ENCODE results near the gene BAG1.

BAG1 gene

DNA sequence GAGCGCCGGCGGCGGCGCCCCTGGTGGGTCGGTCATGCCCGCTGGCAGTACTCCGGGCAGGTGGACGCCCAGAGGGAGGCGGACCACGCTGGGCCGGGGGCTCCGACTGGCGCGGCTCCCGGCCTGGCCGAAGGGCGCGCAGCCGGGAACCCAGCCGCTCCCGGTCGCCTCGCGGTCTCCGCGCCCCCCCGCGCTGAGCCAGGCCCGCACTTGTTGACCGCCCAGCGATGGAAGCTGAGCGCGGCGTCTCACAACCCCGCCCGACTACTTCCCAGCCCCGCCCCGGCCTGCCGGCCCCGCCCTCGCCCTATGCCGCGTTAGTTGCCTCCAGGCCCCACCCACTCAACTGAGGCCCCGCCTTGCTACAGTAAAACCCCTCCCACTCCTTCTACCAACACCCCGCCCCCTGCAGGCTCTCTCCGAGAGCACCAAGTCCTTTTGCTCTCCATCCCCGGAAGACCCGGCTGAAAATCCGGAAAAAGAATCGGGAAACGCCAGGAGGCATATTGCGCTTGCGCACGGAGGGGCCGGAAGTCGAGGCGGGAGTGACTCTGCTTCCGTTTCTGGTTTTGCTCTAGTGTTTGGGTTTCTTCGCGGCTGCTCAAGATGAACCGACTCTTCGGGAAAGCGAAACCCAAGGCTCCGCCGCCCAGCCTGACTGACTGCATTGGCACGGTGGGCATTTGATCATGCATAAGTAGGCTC, at the start of gene BAG1, which contains the start of gene CHMP5:
Gene BAG1 (minus strand): TSS at position 236 of the 705 bp plus-strand sequence.
Gene CHMP5 (plus strand): TSS at position 577 of the 705 bp plus-strand sequence. CDS start 30 bp downstream, at position 607.
- in situ Hi-C loops (cut with HindIII; ENCODE audit: low sequenced_read_pairs) = no loop called here

DNA sequence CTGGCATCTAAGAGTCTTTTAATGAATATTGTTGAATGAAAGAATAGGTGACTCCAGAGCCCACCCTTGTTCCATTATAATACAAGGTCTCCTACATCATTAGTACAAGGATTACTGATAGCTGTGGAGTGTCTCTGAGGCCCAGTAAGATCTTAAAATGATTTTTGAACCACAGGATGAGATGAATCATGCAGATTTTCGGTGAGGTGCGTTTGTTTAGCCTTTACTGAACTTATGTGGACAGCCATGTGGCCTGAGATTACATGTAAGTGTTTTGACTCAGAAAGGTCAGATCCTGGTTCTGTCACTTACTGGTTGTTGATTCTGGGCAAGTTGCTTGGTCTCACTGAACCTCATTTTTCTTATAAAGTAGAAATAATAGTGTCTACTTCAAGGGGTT, 47.4 kb upstream of the BAG1 start:
- in situ Hi-C loops (cut with HindIII; ENCODE audit: low sequenced_read_pairs) = no loop called here

DNA sequence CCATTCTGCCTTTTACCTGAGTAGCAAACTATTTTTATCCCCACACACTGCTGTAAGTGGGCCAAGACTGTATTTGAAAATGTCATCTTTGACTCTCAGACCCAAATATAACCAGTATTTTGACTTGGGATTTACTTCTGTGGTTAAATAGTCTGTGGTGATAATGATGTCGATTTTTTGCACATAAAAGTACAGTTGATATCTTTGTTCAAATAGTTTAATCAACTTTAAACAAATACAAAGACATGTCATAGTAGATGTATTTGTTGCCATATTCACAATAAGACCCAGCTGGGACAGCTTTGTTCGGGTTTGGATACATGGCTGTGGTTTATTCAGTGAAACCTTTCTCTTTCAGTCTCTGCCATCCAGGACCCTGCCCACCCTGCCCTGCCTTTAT, 46.2 kb upstream of the BAG1 start:
- in situ Hi-C loops (cut with HindIII; ENCODE audit: low sequenced_read_pairs) = no loop called here

DNA sequence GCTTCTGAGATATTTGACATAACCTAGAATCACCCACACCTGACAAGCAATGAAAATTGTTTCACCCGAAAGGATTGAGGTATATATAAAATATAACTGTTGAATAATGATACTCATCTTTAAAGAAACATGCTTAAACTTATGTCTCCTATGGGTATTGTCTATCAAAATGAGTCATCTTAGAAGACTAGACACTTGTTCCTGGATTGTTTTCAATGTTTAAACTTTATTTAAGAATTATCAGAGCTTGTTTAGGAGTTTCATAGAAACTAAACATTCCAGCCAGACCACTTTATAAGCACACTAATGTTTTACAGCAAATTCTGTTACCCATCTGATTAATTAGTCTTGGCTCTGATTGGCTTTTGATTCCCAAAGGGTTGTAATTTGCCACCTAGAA, 45.4 kb upstream of the BAG1 start:
- in situ Hi-C loops (cut with HindIII; ENCODE audit: low sequenced_read_pairs) = no loop called here

DNA sequence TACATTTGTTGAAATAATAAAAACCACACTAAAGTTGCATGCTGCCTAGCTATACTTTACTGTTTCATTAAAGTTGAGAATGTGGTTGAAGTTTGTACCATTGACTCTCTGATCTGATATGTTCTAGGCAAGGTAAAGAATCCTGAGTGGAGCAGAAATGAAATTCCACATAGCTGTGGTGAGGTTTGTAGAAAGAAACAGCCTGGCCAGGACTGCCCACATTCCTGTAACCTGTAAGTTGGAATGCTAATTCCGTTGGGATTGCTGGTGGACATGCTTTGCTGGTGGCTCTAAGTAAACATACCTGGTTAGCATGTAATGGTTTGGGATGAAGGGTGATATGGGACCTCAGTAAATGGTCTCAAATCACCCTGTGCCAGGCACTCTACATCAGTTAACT, 42.6 kb upstream of the BAG1 start:
- in situ Hi-C loops (cut with HindIII; ENCODE audit: low sequenced_read_pairs) = no loop called here

DNA sequence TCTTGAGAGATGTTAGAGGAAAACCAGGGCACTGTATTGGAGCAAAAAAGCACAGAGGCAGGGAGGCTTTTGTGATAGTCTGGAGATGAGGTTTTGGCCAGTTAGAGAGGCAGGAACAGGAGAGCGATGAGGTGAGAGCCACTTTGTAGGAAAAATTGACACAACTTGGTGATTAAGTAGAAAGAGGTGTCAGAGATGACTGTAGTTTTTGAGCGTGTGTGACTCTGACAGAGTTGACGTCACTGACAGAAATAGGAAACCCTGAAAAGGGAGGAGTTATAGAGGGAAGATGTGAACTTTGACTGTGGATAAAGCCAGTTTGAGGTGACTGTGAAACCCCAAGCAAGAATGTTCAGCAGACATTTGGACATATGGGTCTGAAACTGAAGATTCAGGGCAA, 41.5 kb upstream of the BAG1 start:
- in situ Hi-C loops (cut with HindIII; ENCODE audit: low sequenced_read_pairs) = no loop called here

- in situ Hi-C loops (cut with HindIII; ENCODE audit: low sequenced_read_pairs) = no loop called here
Observed at GRCh38 chr9:33304362-33304761, 39.9 kb upstream of the BAG1 start.

DNA sequence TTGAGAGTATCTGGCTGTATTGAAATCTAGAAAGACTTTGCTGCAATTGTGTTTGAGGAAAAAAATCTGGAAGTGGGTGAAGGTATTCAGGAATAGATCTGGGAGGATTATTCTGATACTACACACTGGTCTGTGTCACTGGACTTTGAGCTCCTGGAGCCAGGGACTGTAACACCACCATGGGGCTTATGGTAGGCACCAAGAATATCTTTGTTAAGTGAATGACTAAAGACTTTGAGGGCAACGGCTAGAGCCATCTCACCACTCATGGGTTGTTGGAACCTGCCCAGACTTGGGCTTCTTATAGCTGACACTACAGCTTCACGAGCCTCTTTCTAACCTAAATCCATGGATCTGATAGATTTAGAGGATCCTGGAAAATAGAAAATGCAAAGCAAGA, 36.0 kb upstream of the BAG1 start:
- in situ Hi-C loops (cut with HindIII; ENCODE audit: low sequenced_read_pairs) = no loop called here

- in situ Hi-C loops (cut with HindIII; ENCODE audit: low sequenced_read_pairs) = no loop called here
Observed at GRCh38 chr9:33297432-33297831, 32.9 kb upstream of the BAG1 start.

DNA sequence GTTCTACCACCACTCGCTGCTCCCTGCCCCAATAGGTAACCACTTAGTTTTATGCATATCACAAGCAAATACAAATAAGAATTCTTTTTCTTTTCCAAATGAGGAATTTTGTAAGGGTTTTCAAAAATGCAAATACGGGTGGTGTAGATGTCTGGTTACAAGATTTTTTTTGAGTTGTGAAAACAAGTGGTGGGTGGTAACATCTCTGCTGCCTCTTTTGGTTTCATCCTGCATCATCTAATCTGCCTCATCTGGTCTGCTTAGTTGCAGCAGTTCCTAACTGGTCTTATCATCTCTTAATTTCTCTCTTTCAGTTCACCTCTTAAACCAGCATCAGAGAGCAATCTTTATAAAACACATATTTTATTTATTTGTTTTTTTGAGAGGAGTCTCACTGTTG, 31.1 kb upstream of the BAG1 start:
- in situ Hi-C loops (cut with HindIII; ENCODE audit: low sequenced_read_pairs) = no loop called here

DNA sequence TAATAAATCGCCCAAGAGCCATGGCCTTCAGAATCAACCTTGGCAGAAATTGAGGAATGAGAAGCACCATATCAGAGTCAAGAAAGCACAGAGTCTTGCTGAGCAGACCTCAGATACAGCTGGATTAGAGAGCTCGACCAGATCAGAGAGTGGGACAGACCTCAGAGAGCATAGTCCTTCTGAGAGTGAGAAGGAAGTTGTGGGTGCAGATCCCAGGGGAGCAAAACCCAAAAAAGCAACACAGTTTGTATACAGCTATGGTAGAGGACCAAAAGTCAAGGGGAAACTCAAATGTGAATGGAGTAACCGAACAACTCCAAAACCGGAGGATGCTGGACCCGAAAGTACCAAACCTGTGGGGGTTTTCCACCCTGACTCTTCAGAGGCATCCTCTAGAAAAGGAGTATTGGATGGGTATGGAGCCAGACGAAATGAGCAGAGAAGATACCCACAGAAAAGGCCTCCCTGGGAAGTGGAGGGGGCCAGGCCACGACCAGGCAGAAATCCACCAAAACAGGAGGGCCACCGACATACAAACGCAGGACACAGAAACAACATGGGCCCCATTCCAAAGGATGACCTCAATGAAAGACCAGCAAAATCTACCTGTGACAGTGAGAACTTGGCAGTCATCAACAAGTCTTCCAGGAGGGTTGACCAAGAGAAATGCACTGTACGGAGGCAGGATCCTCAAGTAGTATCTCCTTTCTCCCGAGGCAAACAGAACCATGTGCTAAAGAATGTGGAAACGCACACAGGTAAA, 30.3 kb upstream of the BAG1 start:
- in situ Hi-C loops (cut with HindIII; ENCODE audit: low sequenced_read_pairs) = no loop called here

- in situ Hi-C loops (cut with HindIII; ENCODE audit: low sequenced_read_pairs) = no loop called here
Observed at GRCh38 chr9:33293782-33294181, 29.3 kb upstream of the BAG1 start.

DNA sequence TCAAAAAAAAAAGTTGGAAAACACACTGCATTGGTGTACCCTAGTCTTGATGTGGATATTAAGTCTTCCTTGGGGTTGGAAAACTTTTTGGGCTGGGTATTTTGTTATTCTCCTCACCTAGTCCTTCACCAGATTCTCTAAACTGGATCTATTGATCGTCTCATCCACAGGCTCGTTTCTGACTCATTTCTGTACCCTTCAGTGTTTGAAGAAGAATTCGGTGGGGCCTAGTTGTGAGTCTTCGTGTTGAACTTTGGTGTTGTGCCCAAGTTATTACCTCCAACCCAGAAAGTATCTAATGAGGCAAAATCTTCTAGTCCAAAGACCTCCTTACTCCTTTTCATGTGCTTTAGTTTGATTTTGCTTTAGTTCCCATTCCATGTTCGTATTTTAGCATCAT, 27.4 kb upstream of the BAG1 start:
- in situ Hi-C loops (cut with HindIII; ENCODE audit: low sequenced_read_pairs) = no loop called here

DNA sequence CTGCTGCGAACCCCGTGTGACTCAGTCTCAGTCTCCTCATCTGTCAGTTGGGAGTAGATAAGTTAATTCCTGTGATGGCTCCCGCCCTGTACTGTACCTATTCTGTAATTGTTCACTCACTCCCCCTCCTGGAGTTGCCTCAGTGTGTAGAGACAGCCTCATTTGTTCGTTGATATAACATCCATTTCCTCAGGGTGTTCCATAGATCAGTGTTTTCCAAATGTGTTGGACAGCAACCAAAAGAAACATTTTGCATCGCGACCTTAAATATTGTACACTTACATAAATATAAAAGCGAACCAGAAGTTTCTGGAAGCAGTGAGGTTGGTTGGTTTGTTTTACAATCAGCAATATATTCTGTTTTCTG, 26.5 kb upstream of the BAG1 start:
- in situ Hi-C loops (cut with HindIII; ENCODE audit: low sequenced_read_pairs) = no loop called here

GRCh38 chr9:33290247-33291030, 25.9 kb upstream of the BAG1 start, which contains the start of gene NFX1:
Gene NFX1 (plus strand): TSS chr9:33290516. CDS start chr9:33290573, 57 bp downstream.
- in situ Hi-C loops (cut with HindIII; ENCODE audit: low sequenced_read_pairs) = no loop called here

GRCh38 chr9:33289936-33290246, 25.4 kb upstream of the BAG1 start:
- in situ Hi-C loops (cut with HindIII; ENCODE audit: low sequenced_read_pairs) = no loop called here

GRCh38 chr9:33289496-33289895, 25.0 kb upstream of the BAG1 start:
- in situ Hi-C loops (cut with HindIII; ENCODE audit: low sequenced_read_pairs) = no loop called here

DNA sequence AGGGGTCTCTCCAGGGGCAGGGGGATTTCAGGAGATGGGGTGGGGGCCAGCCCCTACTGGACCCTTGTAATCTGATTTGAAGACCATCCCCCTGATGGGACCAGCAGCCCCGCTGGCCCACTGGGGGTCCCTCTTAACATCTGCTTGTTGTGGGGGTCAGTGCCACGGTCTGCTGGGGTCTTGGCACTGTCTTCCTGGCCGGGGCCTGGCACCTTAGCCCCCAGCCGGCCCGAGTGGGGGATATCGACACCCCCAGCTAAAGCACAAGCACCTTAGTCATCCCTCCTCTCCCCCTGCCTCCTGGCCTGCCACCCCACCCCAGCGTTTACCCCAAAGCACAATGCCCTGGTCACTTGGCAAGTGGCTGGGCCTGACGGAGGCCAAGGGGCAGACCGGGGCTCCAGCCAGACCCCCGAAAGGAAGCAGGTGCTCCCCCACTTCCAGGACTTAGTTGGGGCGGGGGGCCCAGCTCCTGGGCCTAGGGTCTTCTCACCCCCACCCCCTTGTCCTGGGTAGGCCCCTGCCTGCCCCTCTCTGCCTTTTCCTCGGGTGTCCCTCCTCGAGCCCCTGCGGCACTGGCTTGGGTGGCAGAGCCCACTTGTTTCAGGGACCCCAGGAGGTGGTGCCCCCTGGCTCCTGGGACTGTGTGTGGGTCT, 24.4 kb upstream of the BAG1 start:
- in situ Hi-C loops (cut with HindIII; ENCODE audit: low sequenced_read_pairs) = no loop called here

- in situ Hi-C loops (cut with HindIII; ENCODE audit: low sequenced_read_pairs) = no loop called here
Observed at GRCh38 chr9:33288235-33288634, 23.7 kb upstream of the BAG1 start.

- in situ Hi-C loops (cut with HindIII; ENCODE audit: low sequenced_read_pairs) = no loop called here
Observed at GRCh38 chr9:33287087-33287490, 22.6 kb upstream of the BAG1 start.

DNA sequence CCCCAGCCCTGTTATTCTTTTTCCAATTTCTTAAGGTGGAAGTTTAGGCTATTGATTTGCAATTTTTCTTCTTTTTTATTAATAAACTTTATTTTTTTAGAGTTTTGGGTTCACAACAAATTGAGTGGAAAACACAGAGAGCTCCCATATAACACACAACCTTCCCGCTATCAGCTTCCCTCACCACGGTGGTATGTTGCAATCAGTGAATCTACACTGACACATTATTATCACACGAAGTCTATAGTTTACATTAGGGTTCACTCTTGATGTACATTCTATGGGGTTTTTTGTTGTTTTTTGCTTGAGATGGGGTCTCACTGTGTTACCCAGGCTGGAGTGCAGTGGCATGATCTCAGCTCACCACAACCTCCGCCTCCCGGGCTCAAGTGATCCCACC, 21.0 kb upstream of the BAG1 start:
- in situ Hi-C loops (cut with HindIII; ENCODE audit: low sequenced_read_pairs) = no loop called here

All from DLD1 (cell line).